Cerebellar cortex (tissue), 1 donor: ENCODE results near the gene MEGF11.
"Not testable (repeated sequence)": the region's sequence is repeated elsewhere in the genome, so short reads cannot be mapped to it uniquely, and the experiment has no call there.

Experiments used
- DNase-seq: peaks from one replicate; pipeline ENCODE4 v3.0.0-alpha.2; 2015; ENCODE audit warnings: low spot score

The MEGF11 gene

GRCh38 chr15:66001717-66002426, 251.7 kb downstream of the MEGF11 start:
- no peak for DNase-seq

- DNase-seq: no peak
These were observed 252.5 kb downstream of the MEGF11 start for GRCh38 chr15:66001042-66001441.

- no peak for DNase-seq
These were observed 255.1 kb downstream of the MEGF11 start for GRCh38 chr15:65998486-65998885.

- DNase-seq: no peak
These were observed 256.6 kb downstream of the MEGF11 start for GRCh38 chr15:65996901-65997300.

GRCh38 chr15:65994832-65995231, 258.7 kb downstream of the MEGF11 start:
- DNase-seq: no peak

GRCh38 chr15:65993762-65994161, 259.8 kb downstream of the MEGF11 start:
- DNase-seq: no peak

GRCh38 chr15:65993236-65993635, 260.3 kb downstream of the MEGF11 start:
- no peak for DNase-seq

- peak; percentile 35 for DNase-seq
These were observed 261.6 kb downstream of the MEGF11 start for GRCh38 chr15:65991721-65992483.

GRCh38 chr15:65990298-65990981, 263.1 kb downstream of the MEGF11 start:
- peak; percentile 22 for DNase-seq

- peak; percentile 49 for DNase-seq
These were observed 266.4 kb downstream of the MEGF11 start for GRCh38 chr15:65987100-65987499.

- no peak for DNase-seq
These were observed 267.1 kb downstream of the MEGF11 start for GRCh38 chr15:65986416-65986815.

GRCh38 chr15:65985387-65985786, 268.2 kb downstream of the MEGF11 start:
- no peak for DNase-seq

GRCh38 chr15:65982627-65983322, 270.8 kb downstream of the MEGF11 start:
- DNase-seq: peak; percentile 52

- peak; percentile 58 for DNase-seq
These were observed 271.5 kb downstream of the MEGF11 start for GRCh38 chr15:65981837-65982626.

- peak; percentile 63 for DNase-seq
These were observed 272.6 kb downstream of the MEGF11 start for GRCh38 chr15:65980824-65981456.

- no peak for DNase-seq
These were observed 273.7 kb downstream of the MEGF11 start for GRCh38 chr15:65979837-65980236.

- DNase-seq: peak; percentile 64
These were observed 274.2 kb downstream of the MEGF11 start for GRCh38 chr15:65979316-65979715.

- DNase-seq: no peak
These were observed 275.4 kb downstream of the MEGF11 start for GRCh38 chr15:65978110-65978509.

- DNase-seq: not testable (repeated sequence)
These were observed 277.4 kb downstream of the MEGF11 start for GRCh38 chr15:65976196-65976595.

GRCh38 chr15:65971741-65971995, 281.9 kb downstream of the MEGF11 start:
- DNase-seq: peak; percentile 69
